HEK293 (cell line): ENCODE results near the gene GPRC5B.

Experiments
- CTCF ChIA-PET: fragments of 350-600 bp; formaldehyde crosslinking; extraction: SDS; loops from one replicate; lab custom pipeline; 2021; ENCODE audit warnings: antibody characterized with exemption; lab: Yijun Ruan, JAX
- POLR2A ChIA-PET: fragments of 300-600 bp; formaldehyde crosslinking; extraction: SDS; loops from one replicate; lab custom pipeline; 2020; ENCODE audit warnings: antibody characterized with exemption, inconsistent platforms; lab: Yijun Ruan, JAX
- H3K27ac ChIP-seq: fragments of 200-500 bp; sonication (Bioruptor generic); 2 replicates; pipeline ENCODE4 v1.5.1; 2014; ENCODE audit warnings: low read depth, low read length, control low read depth, inconsistent platforms; ENCODE audit errors: extremely low read depth
- H3K36me3 ChIP-seq, 2 experiments: fragments of 200-500 bp in 1 of 2; sonication (Bioruptor generic) in 1 of 2; 1 replicate in 1 of 2; 2 replicates in 1 of 2; pipeline ENCODE4 v1.5.1; 2014 to 2017; ENCODE audit warnings: inconsistent platforms in 2 of 2, low read length in 2 of 2; ENCODE audit not compliant: control insufficient read depth in 2 of 2, insufficient read depth in 1 of 2
- H3K4me1 ChIP-seq: fragments of 200-500 bp; sonication (Bioruptor generic); 2 replicates; pipeline ENCODE4 v1.5.1; 2014; ENCODE audit warnings: mild to moderate bottlenecking, low read length, inconsistent platforms; ENCODE audit not compliant: control insufficient read depth, insufficient read depth
- H3K4me3 ChIP-seq: 2 replicates; pipeline ENCODE4 v1.5.1; 2011; ENCODE audit warnings: low read depth, mild to moderate bottlenecking, control low read depth, low read length, moderate library complexity
- H3K9me3 ChIP-seq: fragments of 200-500 bp; sonication (Bioruptor generic); 2 replicates; pipeline ENCODE4 v1.5.1; 2014; ENCODE audit warnings: low read depth, low read length, inconsistent platforms; ENCODE audit not compliant: control insufficient read depth, insufficient read depth
- GFI1B ChIP-seq: fragments of 450-650 bp; formaldehyde crosslinking; IDR thresholded peaks from 2 replicates; pipeline ENCODE4 v1.5.1; 2016; ENCODE audit warnings: missing biosample characterization, missing genetic modification characterization
- KLF9 ChIP-seq: fragments of 450-650 bp; formaldehyde crosslinking; IDR thresholded peaks from 2 replicates; pipeline ENCODE4 v1.5.1; 2016; ENCODE audit warnings: missing biosample characterization, missing genetic modification characterization, low read depth
- OVOL3 ChIP-seq: fragments of 450-650 bp; formaldehyde crosslinking; IDR thresholded peaks from 2 replicates; pipeline ENCODE4 v1.5.1; 2016; ENCODE audit warnings: missing biosample characterization, missing genetic modification characterization
- REST ChIP-seq: fragments of 450-650 bp; formaldehyde crosslinking; IDR thresholded peaks from 2 replicates; pipeline ENCODE4 v1.5.1; 2016; ENCODE audit warnings: missing biosample characterization, missing genetic modification characterization
- ZBTB1 ChIP-seq: fragments of 450-650 bp; formaldehyde crosslinking; IDR thresholded peaks from 2 replicates; pipeline ENCODE4 v1.5.1; 2016; ENCODE audit warnings: missing biosample characterization, missing genetic modification characterization
- ZBTB44 ChIP-seq: fragments of 450-650 bp; IDR thresholded peaks from 2 replicates; pipeline ENCODE4 v1.5.1; 2018; ENCODE audit warnings: missing biosample characterization, mild to moderate bottlenecking, missing genetic modification characterization
- ZBTB7A ChIP-seq: fragments of 450-650 bp; formaldehyde crosslinking; IDR thresholded peaks from 2 replicates; pipeline ENCODE4 v1.5.1; 2016; ENCODE audit warnings: low read depth, missing biosample characterization, missing genetic modification characterization
- ZNF138 ChIP-seq: fragments of 450-650 bp; formaldehyde crosslinking; IDR thresholded peaks from 2 replicates; pipeline ENCODE4 v1.5.1; 2016; ENCODE audit warnings: missing biosample characterization, missing genetic modification characterization, borderline replicate concordance
- ZNF23 ChIP-seq: fragments of 450-650 bp; formaldehyde crosslinking; IDR thresholded peaks from 2 replicates; pipeline ENCODE4 v1.5.1; 2016; ENCODE audit warnings: missing biosample characterization, missing genetic modification characterization, borderline replicate concordance
- ZNF274 ChIP-seq, 2 experiments: fragments of 200-500 bp in 1 of 2; fragments of 450-650 bp in 1 of 2; sonication (Bioruptor generic) in 1 of 2; formaldehyde crosslinking in 1 of 2; IDR thresholded peaks; 2 replicates each; pipeline versions ENCODE4 v1.5.1 to v1.6.1; 2014 to 2016; ENCODE audit warnings: borderline replicate concordance in 1 of 2, inconsistent platforms in 1 of 2, low read length in 1 of 2, missing biosample characterization in 1 of 2, missing genetic modification characterization in 1 of 2
- ZNF335 ChIP-seq: fragments of 450-650 bp; formaldehyde crosslinking; conservative IDR thresholded peaks from 2 replicates; pipeline ENCODE4 v1.5.1; 2016; ENCODE audit warnings: missing biosample characterization, missing genetic modification characterization
- ZNF426 ChIP-seq: fragments of 450-650 bp; formaldehyde crosslinking; IDR thresholded peaks from 2 replicates; pipeline ENCODE4 v1.5.1; 2017; ENCODE audit warnings: missing biosample characterization, missing genetic modification characterization, mild to moderate bottlenecking, inconsistent platforms, moderate library complexity
- ZNF433 ChIP-seq: fragments of 450-650 bp; formaldehyde crosslinking; IDR thresholded peaks from 2 replicates; pipeline ENCODE4 v1.5.1; 2016; ENCODE audit warnings: missing biosample characterization, missing genetic modification characterization, low read depth
- ZNF623 ChIP-seq: fragments of 450-650 bp; formaldehyde crosslinking; IDR thresholded peaks from 2 replicates; pipeline ENCODE4 v1.5.1; 2016; ENCODE audit warnings: missing biosample characterization, missing genetic modification characterization
- ZNF629 ChIP-seq: fragments of 450-650 bp; formaldehyde crosslinking; IDR thresholded peaks from 2 replicates; pipeline ENCODE4 v1.5.1; 2017; ENCODE audit warnings: missing biosample characterization, missing genetic modification characterization
- ZNF658 ChIP-seq: fragments of 450-650 bp; formaldehyde crosslinking; IDR thresholded peaks from 2 replicates; pipeline ENCODE4; 2016; ENCODE audit warnings: missing biosample characterization, missing genetic modification characterization
- ZNF660 ChIP-seq: fragments of 450-650 bp; IDR thresholded peaks from 2 replicates; pipeline ENCODE4 v1.5.1; 2018; ENCODE audit warnings: missing biosample characterization, mild to moderate bottlenecking, missing genetic modification characterization
- ZNF664 ChIP-seq: fragments of 450-650 bp; formaldehyde crosslinking; IDR thresholded peaks from 2 replicates; pipeline ENCODE4 v1.5.1; 2016; ENCODE audit warnings: missing biosample characterization, missing genetic modification characterization
- ZNF776 ChIP-seq: fragments of 450-650 bp; formaldehyde crosslinking; IDR thresholded peaks from 2 replicates; pipeline ENCODE4 v1.5.0; 2017; ENCODE audit warnings: missing biosample characterization, missing genetic modification characterization, borderline replicate concordance
- ZNF791 ChIP-seq: fragments of 450-650 bp; formaldehyde crosslinking; IDR thresholded peaks from 2 replicates; pipeline ENCODE4 v1.5.1; 2016; ENCODE audit warnings: missing biosample characterization, missing genetic modification characterization

Gene GPRC5B

GRCh38 chr16:19881783-19882182 lies 2.9 kb downstream of the GPRC5B start:
- Histone ChIP-seq H3K27ac (no peak overlapping the region), H3K9me3 (no peaks in the 10 kb centered on the region), H3K36me3 (no peaks in the 10 kb centered on the region), H3K4me1 (no peaks in the 10 kb centered on the region), H3K4me3 (no peak overlapping the region)
- CTCF ChIA-PET = no interaction called here
- no peak for TF ChIP-seq ZNF138
- POLR2A ChIA-PET = no interaction called here

GRCh38 chr16:19881028-19881427 lies 3.6 kb downstream of the GPRC5B start:
- CTCF ChIA-PET = no interaction called here
- POLR2A ChIA-PET = no interaction called here
- Histone ChIP-seq H3K27ac (no peak overlapping the region), H3K4me1 (no peaks in the 10 kb centered on the region), H3K4me3 (no peak overlapping the region), H3K36me3 (no peaks in the 10 kb centered on the region), H3K9me3 (no peaks in the 10 kb centered on the region)
- no peak for TF ChIP-seq KLF9 (tag by site-specific recombination)
- no peak for TF ChIP-seq ZBTB7A (tag by site-specific recombination)
- no peak for TF ChIP-seq ZNF664
- no peak for TF ChIP-seq ZNF658 (tag by site-specific recombination)
- TF ChIP-seq ZNF776 (tag by site-specific recombination) = no peak
- TF ChIP-seq ZNF23 (tag by site-specific recombination) = no peak
- TF ChIP-seq ZNF426 (tag by site-specific recombination) = no peak
- no peak for TF ChIP-seq ZNF660 (tag by site-specific recombination)
- no peak for TF ChIP-seq ZNF791
- TF ChIP-seq ZNF623 (tag by site-specific recombination) = no peak
- TF ChIP-seq OVOL3 (tag by site-specific recombination) = no peak
- TF ChIP-seq GFI1B = no peak
- TF ChIP-seq ZNF433 (tag by site-specific recombination) = no peak
- no peak for TF ChIP-seq ZNF274 (IDR thresholded peaks at IDR 0.05; ENCODE audit: low read length)
- TF ChIP-seq ZNF274 (tag by site-specific recombination; IDR thresholded peaks at IDR 0.05; ENCODE audit: borderline replicate concordance) = no peak
- TF ChIP-seq ZNF335 (tag by site-specific recombination) = no peak
- TF ChIP-seq ZBTB1 (tag by site-specific recombination) = no peak
- TF ChIP-seq REST (tag by site-specific recombination) = no peak
- TF ChIP-seq ZBTB44 (tag by site-specific recombination) = no peak
- no peak for TF ChIP-seq ZNF629
